Measurements from ENCODE around the gene PLS3.
"Not testable (repeated sequence)": the region's sequence is repeated elsewhere in the genome, so short reads cannot be mapped to it uniquely, and the experiment has no call there.

- not testable (repeated sequence) for TF ChIP-seq CTCF (IDR thresholded peaks at IDR 0.05; ENCODE audit: low read depth, low read length); EZH2phosphoT487 (IDR thresholded peaks at IDR 0.05; ENCODE audit: low read depth)
Observed at GRCh38 chrX:115541045-115541444, 19.9 kb upstream of the PLS3 start.
